BLaER1 treated with 17β-estradiol and CSF1 and Interleukin-3, amounts not matched to agents 10 nM and 100 nM (cell line): ENCODE measurements around the gene TEX51.
A peak's percentile ranks its signal among the peaks of the same experiment; 100 is the strongest.

Source experiments
- H3K27ac ChIP-seq, 11 experiments: shearing (Covaris generic); formaldehyde crosslinking; 2 replicates each; pipeline ENCODE4 v1.8.1; 2022
- H3K27me3 ChIP-seq, 11 experiments: shearing (Covaris generic); formaldehyde crosslinking; 2 replicates each; pipeline ENCODE4 v1.8.1; 2022
- H3K36me3 ChIP-seq, 11 experiments: shearing (Covaris generic); formaldehyde crosslinking; 2 replicates each; pipeline ENCODE4 v1.8.1; 2022
- H3K4me1 ChIP-seq, 10 experiments: shearing (Covaris generic); formaldehyde crosslinking; 2 replicates each; pipeline ENCODE4 v1.8.1; 2022
- H3K4me2 ChIP-seq, 11 experiments: shearing (Covaris generic); formaldehyde crosslinking; 2 replicates each; pipeline ENCODE4 v1.8.1; 2022
- H3K4me3 ChIP-seq, 10 experiments: shearing (Covaris generic); formaldehyde crosslinking; 2 replicates each; pipeline ENCODE4 v1.8.1; 2022
- H3K9ac ChIP-seq, 11 experiments: shearing (Covaris generic); formaldehyde crosslinking; 2 replicates each; pipeline ENCODE4 v1.8.1; 2022
- H3K9me3 ChIP-seq, 11 experiments: shearing (Covaris generic); formaldehyde crosslinking; replicated peaks in 1 of 11; 2 replicates each; pipeline ENCODE4 v1.8.1; 2022
- H4K20me1 ChIP-seq, 11 experiments: shearing (Covaris generic); formaldehyde crosslinking; 2 replicates each; pipeline ENCODE4 v1.8.1; 2022
- Cebpa-rat ChIP-seq, 11 experiments: shearing (Covaris generic); IDR thresholded peaks; 2 replicates each; pipeline ENCODE4 v1.8.1; 2022

Gene TEX51

GRCh38 chr2:126857502-126857901 is 41.2 kb upstream of the TEX51 start:
- Histone ChIP-seq H3K27me3 (no peaks in the 10 kb centered on the region), H4K20me1 (no peaks in the 10 kb centered on the region), H3K27ac (no peak overlapping the region), H3K4me2 (peak overlapping the region in 1 of 11 experiments; percentile 12; a peak in 2 of 22 replicates), H3K9ac (no peak overlapping the region), H3K9me3 (peaks cover 0 to 4% (median 0%) of the 10 kb centered on the region in 11 experiments; a peak in 4 of 22 replicates), H3K36me3 (no peaks in the 10 kb centered on the region), H3K4me3 (no peak overlapping the region), H3K4me1 (peaks cover 0 to 13% (median under 1%) of the 10 kb centered on the region in 10 experiments; a peak in 9 of 20 replicates)
- no peak for TF ChIP-seq Cebpa-rat (IDR thresholded peaks at IDR 0.05)

GRCh38 chr2:126858013-126858412 is 40.7 kb upstream of the TEX51 start:
- H3K4me1 ChIP-seq = peaks cover 0 to 18% (median 6%) of the 10 kb centered on the region in 10 experiments; a peak in 15 of 20 replicates
- no peaks in the 10 kb centered on the region for H3K27me3 ChIP-seq
- TF ChIP-seq Cebpa-rat (IDR thresholded peaks at IDR 0.05) = no peak

GRCh38 chr2:126858436-126858835 is 40.3 kb upstream of the TEX51 start:
- no peak overlapping the region for H3K4me2 ChIP-seq

More at GRCh38 chr2:126858013-126858412, 40.7 kb upstream of the TEX51 start:
- no peak overlapping the region for H3K4me3 ChIP-seq
- no peak overlapping the region for H3K27ac ChIP-seq
- no peaks in the 10 kb centered on the region for H3K36me3 ChIP-seq
- no peak overlapping the region for H3K4me2 ChIP-seq
- no peaks in the 10 kb centered on the region; a peak in 2 of 22 replicates for H3K9me3 ChIP-seq
- H4K20me1 ChIP-seq = no peaks in the 10 kb centered on the region
- H3K9ac ChIP-seq = no peak overlapping the region

GRCh38 chr2:126858991-126859390 is 39.7 kb upstream of the TEX51 start:
- H3K27me3 ChIP-seq = no peaks in the 10 kb centered on the region
- no peak for TF ChIP-seq Cebpa-rat (IDR thresholded peaks at IDR 0.05)
- H3K4me3 ChIP-seq = no peak overlapping the region
- no peak overlapping the region for H3K4me2 ChIP-seq
- H3K36me3 ChIP-seq = no peaks in the 10 kb centered on the region
- peaks cover 0 to 28% (median 16%) of the 10 kb centered on the region in 10 experiments; a peak in 16 of 20 replicates for H3K4me1 ChIP-seq
- H3K9me3 ChIP-seq = no peaks in the 10 kb centered on the region
- no peak overlapping the region for H3K9ac ChIP-seq
- no peak overlapping the region for H3K27ac ChIP-seq
- no peaks in the 10 kb centered on the region for H4K20me1 ChIP-seq

More at GRCh38 chr2:126858436-126858835, 40.3 kb upstream of the TEX51 start:
- no peak overlapping the region for H3K27ac ChIP-seq
- no peaks in the 10 kb centered on the region for H4K20me1 ChIP-seq
- no peak overlapping the region for H3K4me3 ChIP-seq
- no peak overlapping the region for H3K9ac ChIP-seq
- H3K36me3 ChIP-seq = no peaks in the 10 kb centered on the region
- H3K9me3 ChIP-seq = no peaks in the 10 kb centered on the region
- H3K4me1 ChIP-seq = peaks cover 0 to 23% (median 10%) of the 10 kb centered on the region in 10 experiments; a peak in 16 of 20 replicates
- no peaks in the 10 kb centered on the region for H3K27me3 ChIP-seq
- no peak for TF ChIP-seq Cebpa-rat (IDR thresholded peaks at IDR 0.05)

- no peaks in the 10 kb centered on the region for H3K9me3 ChIP-seq
- no peak for TF ChIP-seq Cebpa-rat (IDR thresholded peaks at IDR 0.05)
- H3K27ac ChIP-seq = no peak overlapping the region
- H3K4me1 ChIP-seq = peaks cover 0 to 31% (median 18%) of the 10 kb centered on the region in 10 experiments; a peak in 16 of 20 replicates
- H3K4me2 ChIP-seq = no peak overlapping the region
- no peak overlapping the region for H3K9ac ChIP-seq
- no peaks in the 10 kb centered on the region for H3K36me3 ChIP-seq
- no peak overlapping the region for H3K4me3 ChIP-seq
- no peaks in the 10 kb centered on the region for H3K27me3 ChIP-seq
- no peaks in the 10 kb centered on the region for H4K20me1 ChIP-seq
These were observed 39.1 kb upstream of the TEX51 start for GRCh38 chr2:126859631-126860030.

GRCh38 chr2:126860385-126860784 is 38.3 kb upstream of the TEX51 start:
- no peak overlapping the region for H3K9ac ChIP-seq
- no peak for TF ChIP-seq Cebpa-rat (IDR thresholded peaks at IDR 0.05)
- no peak overlapping the region for H3K4me3 ChIP-seq
- H4K20me1 ChIP-seq = no peaks in the 10 kb centered on the region
- H3K27ac ChIP-seq = no peak overlapping the region
- no peak overlapping the region for H3K4me2 ChIP-seq
- H3K36me3 ChIP-seq = no peaks in the 10 kb centered on the region
- peaks cover 5 to 7% (median 7%) of the 10 kb centered on the region in 11 experiments; a peak in 21 of 22 replicates for H3K9me3 ChIP-seq
- no peaks in the 10 kb centered on the region for H3K27me3 ChIP-seq
- H3K4me1 ChIP-seq = peaks cover 0 to 31% (median 18%) of the 10 kb centered on the region in 10 experiments; a peak in 16 of 20 replicates

- no peaks in the 10 kb centered on the region for H4K20me1 ChIP-seq
- peaks cover 0 to 20% (median 18%) of the 10 kb centered on the region in 10 experiments; a peak in 16 of 20 replicates for H3K4me1 ChIP-seq
- no peak overlapping the region for H3K4me3 ChIP-seq
- peak overlapping the region in 8 of 11 experiments; percentile 33 to 61 (median 52); a peak in 17 of 22 replicates for H3K4me2 ChIP-seq
- no peak overlapping the region for H3K9ac ChIP-seq
- H3K36me3 ChIP-seq = no peaks in the 10 kb centered on the region
- H3K27ac ChIP-seq = no peak overlapping the region
- H3K9me3 ChIP-seq = peaks cover 25 to 30% (median 28%) of the 10 kb centered on the region in 11 experiments
- TF ChIP-seq Cebpa-rat (IDR thresholded peaks at IDR 0.05) = no peak
- H3K27me3 ChIP-seq = no peaks in the 10 kb centered on the region
These were observed 36.0 kb upstream of the TEX51 start for GRCh38 chr2:126862730-126863129.

- Histone ChIP-seq H3K9me3 (peaks cover 28 to 33% (median 31%) of the 10 kb centered on the region in 11 experiments), H3K4me2 (peak overlapping the region in 9 of 11 experiments; percentile 15 to 61 (median 52); a peak in 17 of 22 replicates), H4K20me1 (no peaks in the 10 kb centered on the region), H3K27ac (no peak overlapping the region), H3K9ac (no peak overlapping the region), H3K4me3 (no peak overlapping the region), H3K27me3 (no peaks in the 10 kb centered on the region), H3K36me3 (no peaks in the 10 kb centered on the region), H3K4me1 (peaks cover 0 to 20% (median 18%) of the 10 kb centered on the region in 10 experiments; a peak in 16 of 20 replicates)
- no peak for TF ChIP-seq Cebpa-rat (IDR thresholded peaks at IDR 0.05)
These were observed 35.2 kb upstream of the TEX51 start for GRCh38 chr2:126863336-126864015.

- H3K4me1 ChIP-seq = peaks cover 0 to 20% (median 18%) of the 10 kb centered on the region in 10 experiments; a peak in 16 of 20 replicates
- peaks cover 28 to 43% (median 32%) of the 10 kb centered on the region in 11 experiments for H3K9me3 ChIP-seq
- no peaks in the 10 kb centered on the region for H3K36me3 ChIP-seq
- no peak overlapping the region for H3K27ac ChIP-seq
- no peak overlapping the region for H3K4me2 ChIP-seq
- no peaks in the 10 kb centered on the region for H3K27me3 ChIP-seq
- no peak for TF ChIP-seq Cebpa-rat (IDR thresholded peaks at IDR 0.05)
- no peak overlapping the region for H3K9ac ChIP-seq
- H3K4me3 ChIP-seq = no peak overlapping the region
- no peaks in the 10 kb centered on the region for H4K20me1 ChIP-seq
These were observed 33.8 kb upstream of the TEX51 start for GRCh38 chr2:126864861-126865260.
